B cell (primary cell): ENCODE data around the gene GALR2.
"Not testable (repeated sequence)": the region's sequence is repeated elsewhere in the genome, so short reads cannot be mapped to it uniquely, and the experiment has no call there.

Source experiments
- CTCF ChIP-seq: fragments of 200-600 bp; IDR thresholded peaks from one replicate; pipeline ENCODE4 v1.8.0; 2022; ENCODE audit warnings: antibody characterized with exemption, mild to moderate bottlenecking
- EZH2 ChIP-seq: IDR thresholded peaks from 2 replicates; pipeline ENCODE4 v1.6.1; 2012; ENCODE audit warnings: borderline replicate concordance, low read depth, mild to moderate bottlenecking, moderate library complexity, low read length; ENCODE audit not compliant: insufficient read depth, poor library complexity, severe bottlenecking

- not testable (repeated sequence) for TF ChIP-seq CTCF, EZH2
These were observed 30.0 kb upstream of the GALR2 start for GRCh38 chr17:76044475-76045007.
